ENCODE results near the gene PFAS. TPM values are rescaled to one million over a fixed set of nuclear protein-coding genes. Genes with fewer than 3 reads are reported as not detected.

Gene PFAS
- total RNA-seq, 4 donors from 2014 or later = 6.2 to 19.0 (median 15.7) TPM

- H3K4me3 ChIP-seq (ENCODE audit: low read depth, poor library complexity, severe bottlenecking) = no peak overlapping the region
- intact Hi-C loops (cut with DNase I; ENCODE audit: low total_unique reads) = no loop called here
- DNase-seq (ENCODE audit: low spot score in 2 of 2) = no peak
- WGBS, 2 donors = 89 to 93% methylated on average over 11 to 18 of the region's 18 CpGs
- TF ChIP-seq CTCF (IDR thresholded peaks at IDR 0.05) (no peak), POLR2A (IDR thresholded peaks at IDR 0.05) (no peak)
Measured at GRCh38 chr17:8264836-8265542, 15.9 kb downstream of the PFAS start.

GRCh38 chr17:8266648-8267479 is 17.8 kb downstream of the PFAS start:
- H3K4me3 ChIP-seq (ENCODE audit: low read depth, poor library complexity, severe bottlenecking) = no peak overlapping the region
- TF ChIP-seq POLR2A (IDR thresholded peaks at IDR 0.05) = no peak
- no peak for TF ChIP-seq CTCF (IDR thresholded peaks at IDR 0.05)
- no peak for DNase-seq (ENCODE audit: low spot score in 2 of 2)
- WGBS, 2 donors = 90 to 93% methylated on average over 27 to 29 of the region's 29 CpGs
- intact Hi-C loops (cut with DNase I; ENCODE audit: low total_unique reads) = no loop called here

- TF ChIP-seq CTCF (IDR thresholded peaks at IDR 0.05) (no peak), POLR2A (IDR thresholded peaks at IDR 0.05) (no peak)
- WGBS, 2 donors = 89 to 92% methylated on average over 12 to 13 of the region's 13 CpGs
- no peak overlapping the region for H3K4me3 ChIP-seq (ENCODE audit: low read depth, poor library complexity, severe bottlenecking)
- intact Hi-C loops (cut with DNase I; ENCODE audit: low total_unique reads) = no loop called here
- no peak for DNase-seq (ENCODE audit: low spot score in 2 of 2)
Measured at GRCh38 chr17:8267480-8268147, 18.5 kb downstream of the PFAS start.

- intact Hi-C loops (cut with DNase I; ENCODE audit: low total_unique reads) = no loop called here
- 91% methylated on average over 26 to 29 of the region's 29 CpGs for WGBS, 2 donors
- TF ChIP-seq POLR2A (IDR thresholded peaks at IDR 0.05) (no peak), CTCF (IDR thresholded peaks at IDR 0.05) (no peak)
- no peak overlapping the region for H3K4me3 ChIP-seq (ENCODE audit: low read depth, poor library complexity, severe bottlenecking)
- DNase-seq (ENCODE audit: low spot score in 2 of 2) = no peak
Measured at GRCh38 chr17:8268550-8269298, 19.6 kb downstream of the PFAS start.

GRCh38 chr17:8272421-8272820 is 23.3 kb downstream of the PFAS start:
- TF ChIP-seq CTCF (IDR thresholded peaks at IDR 0.05) (no peak), POLR2A (IDR thresholded peaks at IDR 0.05) (no peak)
- intact Hi-C loops (cut with DNase I; ENCODE audit: low total_unique reads) = no loop called here
- 96% methylated on average over 1 of the region's 1 CpG for WGBS, 2 donors
- no peak for DNase-seq (ENCODE audit: low spot score in 2 of 2)
- H3K4me3 ChIP-seq (ENCODE audit: low read depth, poor library complexity, severe bottlenecking) = no peak overlapping the region

Measured in lower leg skin (tissue), 4 donors.